Testis (tissue), 2 donors: Measurements from ENCODE around the gene TMUB1.

Experiments
- CTCF ChIP-seq, 3 experiments: fragments of 450-650 bp in 2 of 3; fragments of 200-600 bp in 1 of 3; sonication (generic) in 1 of 3; IDR thresholded peaks; one replicate each; pipeline ENCODE4 v1.5.1; 2016 to 2019; ENCODE audit warnings: antibody characterized with exemption in 3 of 3, mild to moderate bottlenecking in 2 of 3, moderate library complexity in 1 of 3
- POLR2A ChIP-seq: fragments of 450-650 bp; IDR thresholded peaks from one replicate; pipeline ENCODE4 v1.6.1; 2017; ENCODE audit warnings: antibody characterized with exemption, mild to moderate bottlenecking, moderate library complexity

GRCh38 chr7:151129117-151129959 is 46.0 kb upstream of the TMUB1 start:
- TF ChIP-seq CTCF (IDR thresholded peaks at IDR 0.05) (no peak), POLR2A (no peak)
